Choroid plexus epithelial cell (primary cell): ENCODE data around the gene SPATA46.

Experiments used
- DNase-seq: peaks from one replicate; pipeline ENCODE4 v3.0.0-alpha.2; 2010; ENCODE audit warnings: low read depth
- H3K4me3 ChIP-seq: 2 replicates; pipeline ENCODE4 v1.5.1; 2011; ENCODE audit warnings: low read depth, mild to moderate bottlenecking, control low read depth, low read length, moderate library complexity
- TF ChIP-seq, protein P1 (sequence below): conservative IDR thresholded peaks from 2 replicates; pipeline ENCODE4 v1.5.1; 2011; ENCODE audit warnings: low read depth, mild to moderate bottlenecking, control low read depth, inconsistent platforms, low read length, moderate library complexity

The SPATA46 gene

DNA sequence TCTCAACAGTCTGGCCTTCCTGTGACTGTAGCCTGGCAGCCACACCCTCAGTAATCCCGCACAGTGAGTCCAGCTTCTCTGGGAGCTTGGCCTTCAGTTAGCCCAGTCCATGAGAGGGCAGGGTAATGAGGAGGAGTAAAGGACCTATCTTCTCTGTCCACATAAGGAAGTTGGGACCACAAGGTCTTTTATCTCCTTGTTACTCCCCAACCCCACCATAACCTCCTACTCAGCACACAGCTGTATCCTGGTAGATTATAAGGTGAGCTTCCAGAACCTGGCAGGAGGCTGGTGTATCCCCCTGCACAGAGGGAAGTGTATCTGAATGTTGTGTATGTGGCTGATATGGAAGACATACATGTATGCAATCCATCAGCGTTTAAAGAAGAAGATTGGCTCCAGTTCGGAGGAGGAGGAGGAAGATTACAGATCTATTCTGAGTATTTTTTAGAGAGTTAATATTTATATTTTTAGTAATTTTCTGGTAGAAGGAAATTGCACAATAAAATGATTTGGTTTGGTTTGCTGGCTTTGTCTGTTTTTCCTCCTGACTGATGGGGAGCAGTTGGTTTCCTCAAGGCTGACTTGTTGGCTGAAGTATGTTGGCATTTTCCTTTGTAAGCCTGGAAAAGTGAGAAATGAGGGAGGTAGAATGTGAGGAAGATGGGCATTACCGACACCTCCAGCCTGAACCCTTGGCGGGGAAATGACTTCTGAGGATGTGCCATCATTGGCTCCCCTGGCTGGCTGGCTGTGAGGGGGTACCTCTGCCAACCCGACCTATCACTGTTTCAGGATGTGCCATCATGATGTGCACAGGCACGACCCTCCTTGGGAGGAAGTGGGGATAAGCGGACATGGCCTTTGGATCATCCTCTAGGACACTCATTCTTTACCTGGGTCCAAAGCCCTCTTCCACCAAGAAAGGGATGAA is 9.9 kb upstream of the SPATA46 start:
- TF ChIP-seq, protein P1, sequence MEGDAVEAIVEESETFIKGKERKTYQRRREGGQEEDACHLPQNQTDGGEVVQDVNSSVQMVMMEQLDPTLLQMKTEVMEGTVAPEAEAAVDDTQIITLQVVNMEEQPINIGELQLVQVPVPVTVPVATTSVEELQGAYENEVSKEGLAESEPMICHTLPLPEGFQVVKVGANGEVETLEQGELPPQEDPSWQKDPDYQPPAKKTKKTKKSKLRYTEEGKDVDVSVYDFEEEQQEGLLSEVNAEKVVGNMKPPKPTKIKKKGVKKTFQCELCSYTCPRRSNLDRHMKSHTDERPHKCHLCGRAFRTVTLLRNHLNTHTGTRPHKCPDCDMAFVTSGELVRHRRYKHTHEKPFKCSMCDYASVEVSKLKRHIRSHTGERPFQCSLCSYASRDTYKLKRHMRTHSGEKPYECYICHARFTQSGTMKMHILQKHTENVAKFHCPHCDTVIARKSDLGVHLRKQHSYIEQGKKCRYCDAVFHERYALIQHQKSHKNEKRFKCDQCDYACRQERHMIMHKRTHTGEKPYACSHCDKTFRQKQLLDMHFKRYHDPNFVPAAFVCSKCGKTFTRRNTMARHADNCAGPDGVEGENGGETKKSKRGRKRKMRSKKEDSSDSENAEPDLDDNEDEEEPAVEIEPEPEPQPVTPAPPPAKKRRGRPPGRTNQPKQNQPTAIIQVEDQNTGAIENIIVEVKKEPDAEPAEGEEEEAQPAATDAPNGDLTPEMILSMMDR: no peak
- H3K4me3 ChIP-seq: no peak overlapping the region
- no peak for DNase-seq

DNA sequence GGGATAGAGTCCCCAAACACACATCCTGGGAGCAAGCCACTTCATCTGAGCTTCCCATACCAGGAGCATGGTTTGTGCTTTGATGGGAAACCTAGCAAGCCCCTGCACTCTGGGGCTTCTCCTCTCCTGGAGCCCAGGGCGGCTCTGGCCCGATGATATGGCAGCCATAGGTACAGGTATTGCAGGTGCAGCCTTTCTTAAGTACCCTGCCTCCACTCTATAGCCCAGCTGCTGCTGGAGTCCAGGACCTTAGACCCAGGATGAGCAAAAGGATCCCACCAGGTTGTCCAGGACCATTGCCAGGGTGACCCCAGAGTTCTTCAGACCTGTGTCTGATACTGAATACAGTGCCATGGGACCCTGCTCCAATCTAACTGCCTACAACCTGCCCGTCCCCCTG is 9.0 kb upstream of the SPATA46 start:
- no peak for DNase-seq
- H3K4me3 ChIP-seq: no peak overlapping the region
- TF ChIP-seq, protein P1: no peak

DNA sequence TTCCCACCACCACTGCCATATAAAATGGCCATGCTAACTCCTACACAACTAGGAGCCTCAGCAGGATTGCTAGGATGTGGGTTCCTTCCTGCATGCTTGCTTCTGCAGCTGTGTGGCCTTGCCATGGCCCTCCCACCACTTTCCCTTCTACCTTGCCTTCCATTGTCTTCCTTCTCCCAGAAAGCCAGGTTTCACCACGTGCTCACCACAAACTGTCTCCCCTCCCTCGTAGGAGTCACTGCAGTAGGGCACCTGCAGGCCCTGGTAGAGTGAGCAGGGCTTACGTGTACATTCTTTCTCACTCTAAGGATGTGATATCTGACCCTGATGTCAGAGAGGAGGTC is 8.6 kb upstream of the SPATA46 start:
- no peak for DNase-seq
- TF ChIP-seq, protein P1: no peak
- H3K4me3 ChIP-seq: no peak overlapping the region

DNA sequence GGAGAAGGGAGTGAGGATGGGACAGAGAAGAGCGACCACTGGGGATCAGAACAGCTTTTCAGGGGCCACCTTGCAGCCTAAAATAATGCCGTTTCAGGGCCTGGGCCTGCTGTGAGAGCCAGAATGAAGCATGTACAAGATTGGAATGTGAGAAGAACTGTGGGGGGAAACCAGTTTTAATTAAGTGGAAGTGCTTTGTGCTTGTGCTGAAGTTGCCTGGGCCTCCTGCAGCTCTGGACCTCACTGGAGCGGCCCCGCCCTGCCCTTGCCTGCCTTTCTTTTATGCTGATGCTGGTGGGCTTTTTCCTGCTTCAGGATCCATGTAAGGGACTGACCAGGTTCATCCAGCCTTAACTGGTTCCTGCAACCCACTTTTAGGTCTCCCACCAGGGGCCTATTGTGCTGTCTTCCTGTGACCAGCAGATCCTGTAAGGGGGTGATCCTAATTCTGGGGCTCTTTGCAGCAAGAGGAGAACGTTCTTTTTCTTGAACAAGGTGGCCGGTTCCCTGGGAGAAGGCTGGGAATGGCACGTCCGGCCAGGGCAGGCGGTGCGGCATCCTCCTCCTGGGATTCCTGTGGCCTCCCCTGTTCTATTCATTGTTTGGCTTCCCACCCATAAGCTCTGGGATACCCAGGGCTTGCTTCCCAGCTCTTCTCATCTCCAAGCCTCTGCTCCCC is 8.1 kb upstream of the SPATA46 start:
- no peak overlapping the region for H3K4me3 ChIP-seq
- TF ChIP-seq, protein P1: no peak

DNA sequence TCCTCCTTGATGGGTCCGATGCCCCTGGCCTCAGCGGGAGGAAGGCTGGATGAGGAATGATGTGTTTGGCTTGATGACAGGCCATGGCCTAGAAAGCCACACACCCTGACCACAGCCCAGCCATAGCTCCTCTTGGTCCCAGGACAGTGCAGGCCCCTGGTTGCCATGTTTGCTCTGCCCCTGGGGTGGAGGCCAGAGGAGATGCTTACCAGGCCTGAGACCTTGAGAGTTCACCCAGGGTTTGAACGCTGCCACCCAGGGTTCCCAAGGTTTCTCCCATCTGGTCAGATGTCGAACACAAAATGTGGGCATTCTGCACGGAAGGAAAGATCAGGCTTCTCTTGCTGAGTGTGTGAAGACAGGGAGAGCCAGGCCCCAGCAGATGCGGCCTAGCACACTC is 7.5 kb upstream of the SPATA46 start:
- TF ChIP-seq, protein P1: no peak
- DNase-seq: no peak
- H3K4me3 ChIP-seq: no peak overlapping the region

More for the DNA sequence above, 8.1 kb upstream of the SPATA46 start:
- DNase-seq: no peak

DNA sequence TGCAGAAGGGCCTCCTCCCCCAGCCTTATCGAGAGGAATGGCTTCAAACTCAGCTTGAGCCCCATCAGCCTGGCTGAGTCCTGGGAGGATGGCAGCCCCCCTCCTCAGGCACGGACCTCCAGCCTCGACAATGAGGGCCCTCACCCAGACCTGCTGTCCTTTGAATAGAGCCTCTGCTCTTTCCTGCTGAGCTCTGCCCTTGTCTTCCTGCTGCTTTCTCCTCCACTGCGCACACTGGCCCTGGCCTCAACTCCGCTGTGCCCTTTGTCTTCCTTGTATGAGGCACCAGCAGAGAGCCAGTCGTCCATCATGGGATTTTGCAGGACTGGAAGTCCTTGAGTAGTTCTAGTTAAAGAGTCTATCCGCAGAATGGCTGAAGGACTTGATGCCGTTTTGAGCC is 6.9 kb upstream of the SPATA46 start:
- TF ChIP-seq, protein P1: no peak
- no peak for DNase-seq
- no peak overlapping the region for H3K4me3 ChIP-seq
